Stomach (tissue), 9 donors: Measurements from ENCODE around the gene ZNF282. TPM values are rescaled to one million over a fixed set of nuclear protein-coding genes. Genes with fewer than 3 reads are reported as not detected.

ENCODE experiments used
- DNase-seq, 2 donors: peaks; one replicate each; pipeline versions ENCODE4 v3.0.0 to v3.0.0-alpha.2; 2013 to 2019
- H3K27ac ChIP-seq, 5 donors: fragments of 200-600 bp in 4 of 5; sonication (generic) in 4 of 5; one replicate each; pipeline ENCODE4 v1.5.1; 2013 to 2019; ENCODE audit warnings: mild to moderate bottlenecking in 1 of 5, moderate library complexity in 1 of 5
- H3K27me3 ChIP-seq, 3 donors: fragments of 200-600 bp; sonication (generic); one replicate each; pipeline ENCODE4 v1.5.1; 2017 to 2019; ENCODE audit warnings: mixed run types in 1 of 3
- H3K36me3 ChIP-seq, 4 donors: fragments of 200-600 bp; sonication (generic); 1 replicate in 3 of 4; 2 replicates in 1 of 4; pipeline ENCODE4 v1.5.1; 2016 to 2019
- H3K4me1 ChIP-seq, 4 donors: fragments of 200-600 bp; sonication (generic); one replicate each; pipeline ENCODE4 v1.5.1; 2016 to 2019
- H3K4me3 ChIP-seq, 4 donors: fragments of 200-600 bp; sonication (generic) in 3 of 4; one replicate each; pipeline ENCODE4 v1.5.1; 2016 to 2019; ENCODE audit warnings: mild to moderate bottlenecking in 1 of 4
- H3K9me3 ChIP-seq, 4 donors: fragments of 200-600 bp; sonication (generic); one replicate each; pipeline ENCODE4 v1.5.1; 2016 to 2019
- CTCF ChIP-seq, 7 experiments: fragments of 450-650 bp in 4 of 7; fragments of 200-600 bp in 3 of 7; sonication (generic) in 3 of 7; IDR thresholded peaks; one replicate each; pipeline ENCODE4 v1.5.1; 2016 to 2019; ENCODE audit warnings: antibody characterized with exemption in 7 of 7, control low read depth in 2 of 7, mild to moderate bottlenecking in 1 of 7
- EP300 ChIP-seq: sonication (generic); formaldehyde crosslinking; IDR thresholded peaks from one replicate; pipeline ENCODE4 v1.6.1; 2017; ENCODE audit warnings: antibody characterized with exemption
- POLR2A ChIP-seq, 4 donors: fragments of 450-650 bp; IDR thresholded peaks; one replicate each; pipeline ENCODE4 v1.6.1; 2016; ENCODE audit warnings: antibody characterized with exemption in 4 of 4, control low read depth in 2 of 4, mild to moderate bottlenecking in 1 of 4, moderate library complexity in 1 of 4
- POLR2AphosphoS5 ChIP-seq, 3 donors: sonication (generic); formaldehyde crosslinking; IDR thresholded peaks; one replicate each; pipeline ENCODE4 v1.6.1; 2016; ENCODE audit warnings: antibody characterized with exemption in 3 of 3
- WGBS, 5 donors: extraction: QIAGEN DNeasy Blood & Tissue Kit in 3 of 5; methylation state at CpG; one replicate each; pipeline versions ENCODE4 v1.1.5 to v1.1.7; 2013 to 2018; 5-methylcytosine and 5-hydroxymethylcytosine counted together
- intact Hi-C: fragments of 100-400 bp; cut with DNase I; formaldehyde crosslinking; loops from one replicate; pipeline ENCODE4 v1.15.1; 2023; ENCODE audit warnings: low total_unique reads
- polyA plus RNA-seq, 3 donors: library from polyadenylated mRNA; stranded (reverse); fragments of 200-250 nt; gene quantifications; one replicate each; pipeline ENCODE4 v1.2.3, GENCODE V29; 2013
- total RNA-seq, 5 donors: library from RNA; depleted of rRNA; stranded (reverse); fragments of >200 nt; gene quantifications; one replicate each; pipeline versions ENCODE4 v1.1.0 to v1.2.3, GENCODE V29; 2014 to 2016
- donor health status: healthy with polysubstance abuse.
- donor health status: Bipolar disorder and iron deficiency.
- donor health status: healthy.

ZNF282 gene
- total and polyA plus RNA-seq, 8 donors: 8.4 to 86.0 (median 13.9) TPM

GRCh38 chr7:149181450-149181790 lies 13.9 kb upstream of the ZNF282 start:
- no peak for DNase-seq
- Histone ChIP-seq H3K9me3 (no peaks in the 10 kb centered on the region), H3K4me3 (no peak overlapping the region), H3K27ac (no peak overlapping the region), H3K27me3 (no peaks in the 10 kb centered on the region), H3K36me3 (peaks cover 43 to 63% (median 62%) of the 10 kb centered on the region in 4 donors), H3K4me1 (peaks cover 0 to 12% (median 6%) of the 10 kb centered on the region in 4 donors)
- no peak for TF ChIP-seq POLR2AphosphoS5 (IDR thresholded peaks at IDR 0.05)
- no peak for TF ChIP-seq CTCF (IDR thresholded peaks at IDR 0.05)
- no peak for TF ChIP-seq EP300
- TF ChIP-seq POLR2A (IDR thresholded peaks at IDR 0.05): no peak
- intact Hi-C loops: no loop called here

- Histone ChIP-seq H3K36me3 (peaks cover 17 to 34% (median 33%) of the 10 kb centered on the region in 4 donors), H3K4me3 (no peak overlapping the region), H3K9me3 (no peaks in the 10 kb centered on the region), H3K27ac (no peak overlapping the region), H3K27me3 (no peaks in the 10 kb centered on the region), H3K4me1 (peaks cover 0 to 12% (median 6%) of the 10 kb centered on the region in 4 donors)
- TF ChIP-seq POLR2AphosphoS5 (IDR thresholded peaks at IDR 0.05): no peak
- TF ChIP-seq EP300: no peak
- no peak for TF ChIP-seq CTCF (IDR thresholded peaks at IDR 0.05)
- TF ChIP-seq POLR2A (IDR thresholded peaks at IDR 0.05): no peak
- intact Hi-C loops: no loop called here
- WGBS, 5 donors: 86 to 91% (median 88%) methylated on average over 6 of the region's 6 CpGs
- DNase-seq: no peak
These were observed 11.1 kb upstream of the ZNF282 start for GRCh38 chr7:149184274-149184673.

- Histone ChIP-seq H3K9me3 (no peaks in the 10 kb centered on the region), H3K27me3 (no peaks in the 10 kb centered on the region), H3K4me1 (peaks cover 0 to 10% (median 0%) of the 10 kb centered on the region in 4 donors), H3K27ac (no peak overlapping the region), H3K36me3 (no peaks in the 10 kb centered on the region), H3K4me3 (no peak overlapping the region)
- intact Hi-C loops: no loop called here
- TF ChIP-seq CTCF (IDR thresholded peaks at IDR 0.05): no peak
- TF ChIP-seq POLR2AphosphoS5 (IDR thresholded peaks at IDR 0.05): no peak
- TF ChIP-seq POLR2A (IDR thresholded peaks at IDR 0.05): no peak
- TF ChIP-seq EP300: no peak
- WGBS, 5 donors: 59 to 75% (median 66%) methylated on average over 2 of the region's 2 CpGs
- DNase-seq: no peak
These were observed 7.1 kb upstream of the ZNF282 start for GRCh38 chr7:149188213-149188612.

GRCh38 chr7:149188637-149189259 lies 6.6 kb upstream of the ZNF282 start:
- TF ChIP-seq POLR2AphosphoS5 (IDR thresholded peaks at IDR 0.05): no peak
- no peak for TF ChIP-seq EP300
- no peak for TF ChIP-seq CTCF (IDR thresholded peaks at IDR 0.05)
- TF ChIP-seq POLR2A (IDR thresholded peaks at IDR 0.05): no peak
- DNase-seq: no peak
- H3K4me1 ChIP-seq: peaks cover 0 to 10% (median 0%) of the 10 kb centered on the region in 4 donors
- no peak overlapping the region for H3K4me3 ChIP-seq
- H3K27me3 ChIP-seq: no peaks in the 10 kb centered on the region
- intact Hi-C loops: no loop called here
- H3K27ac ChIP-seq: no peak overlapping the region
- WGBS, 5 donors: 55 to 64% (median 62%) methylated on average over 12 of the region's 12 CpGs
- no peaks in the 10 kb centered on the region for H3K36me3 ChIP-seq
- H3K9me3 ChIP-seq: no peaks in the 10 kb centered on the region
